ENCODE measurements around the gene C19orf38. TPM values are rescaled to one million over a fixed set of nuclear protein-coding genes. Genes with fewer than 3 reads are reported as not detected.
"Not testable (repeated sequence)": the region's sequence is repeated elsewhere in the genome, so short reads cannot be mapped to it uniquely, and the experiment has no call there.

C19orf38 gene
- polyA plus RNA-seq, 1 donor from 2014 or later: 6.5 TPM

DNA sequence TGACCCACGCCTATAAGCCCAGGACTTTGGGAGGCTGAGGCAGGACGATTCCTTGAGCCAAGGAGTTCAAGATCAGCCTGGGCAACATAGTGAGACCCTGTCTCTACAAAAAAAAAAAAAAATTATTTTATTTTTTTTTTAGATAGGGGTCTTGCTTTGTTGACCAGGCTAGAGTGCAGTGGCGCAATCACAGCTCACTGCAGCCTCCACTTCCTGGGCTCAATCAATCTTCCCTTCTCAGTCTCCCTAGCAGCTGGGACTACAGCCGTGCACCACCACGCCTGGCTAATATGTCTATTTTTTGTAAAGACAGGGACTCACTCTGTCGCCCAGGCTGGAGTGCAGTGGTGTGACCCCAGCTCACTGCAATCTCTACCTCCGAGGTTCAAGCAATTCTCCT is 4.7 kb downstream of the C19orf38 start:
- no peaks in the 10 kb centered on the region for H3K9me3 Mint-ChIP-seq
- H3K27ac Mint-ChIP-seq: no peak overlapping the region
- no peaks in the 10 kb centered on the region for H3K36me3 Mint-ChIP-seq
- H3K4me3 Mint-ChIP-seq: no peak overlapping the region
- peaks cover 0 to 2% (median 2%) of the 10 kb centered on the region in 3 donors for H3K4me1 Mint-ChIP-seq
- H3K27me3 Mint-ChIP-seq: peaks cover 12% of the 10 kb centered on the region

DNA sequence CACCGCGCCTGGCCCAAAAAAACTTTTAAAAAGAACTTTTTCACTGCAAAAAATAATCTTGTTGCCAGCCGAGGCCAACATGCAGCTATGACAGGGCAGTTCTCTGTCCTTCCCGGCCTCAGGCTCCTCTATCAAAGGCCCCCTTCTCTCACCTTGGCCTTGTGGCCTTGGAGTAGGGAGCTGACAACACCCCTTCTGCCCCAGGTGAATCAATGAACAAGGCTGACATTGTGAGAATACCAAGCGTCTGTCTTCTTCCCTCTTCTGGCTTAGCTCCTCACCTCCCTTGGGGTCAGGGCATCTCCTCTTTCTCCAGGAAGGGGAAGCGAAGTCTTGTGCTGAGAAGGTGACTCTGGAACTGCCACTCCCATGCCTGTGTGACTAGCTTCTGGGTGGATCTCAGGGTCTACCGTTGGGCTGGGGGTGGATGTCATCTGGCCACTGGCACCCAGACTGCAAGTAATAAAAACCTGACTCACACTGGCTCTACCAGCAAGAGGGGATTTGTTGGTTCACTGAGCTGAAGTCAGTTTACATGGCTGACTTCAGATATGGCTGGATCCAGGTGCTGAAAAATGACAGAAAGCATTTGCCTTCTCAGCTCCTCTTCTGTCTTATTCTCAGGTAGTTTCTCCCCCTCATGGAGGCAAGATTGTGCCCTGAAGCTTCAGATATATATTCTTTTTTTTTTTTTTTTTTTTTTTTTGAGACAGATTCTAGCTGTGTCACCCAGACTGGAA is 6.3 kb downstream of the C19orf38 start:
- no peak overlapping the region for H3K27ac Mint-ChIP-seq
- no peaks in the 10 kb centered on the region for H3K4me1 Mint-ChIP-seq
- H3K27me3 Mint-ChIP-seq: peaks cover 5% of the 10 kb centered on the region
- H3K36me3 Mint-ChIP-seq: no peaks in the 10 kb centered on the region
- no peaks in the 10 kb centered on the region for H3K9me3 Mint-ChIP-seq
- no peak overlapping the region for H3K4me3 Mint-ChIP-seq

DNA sequence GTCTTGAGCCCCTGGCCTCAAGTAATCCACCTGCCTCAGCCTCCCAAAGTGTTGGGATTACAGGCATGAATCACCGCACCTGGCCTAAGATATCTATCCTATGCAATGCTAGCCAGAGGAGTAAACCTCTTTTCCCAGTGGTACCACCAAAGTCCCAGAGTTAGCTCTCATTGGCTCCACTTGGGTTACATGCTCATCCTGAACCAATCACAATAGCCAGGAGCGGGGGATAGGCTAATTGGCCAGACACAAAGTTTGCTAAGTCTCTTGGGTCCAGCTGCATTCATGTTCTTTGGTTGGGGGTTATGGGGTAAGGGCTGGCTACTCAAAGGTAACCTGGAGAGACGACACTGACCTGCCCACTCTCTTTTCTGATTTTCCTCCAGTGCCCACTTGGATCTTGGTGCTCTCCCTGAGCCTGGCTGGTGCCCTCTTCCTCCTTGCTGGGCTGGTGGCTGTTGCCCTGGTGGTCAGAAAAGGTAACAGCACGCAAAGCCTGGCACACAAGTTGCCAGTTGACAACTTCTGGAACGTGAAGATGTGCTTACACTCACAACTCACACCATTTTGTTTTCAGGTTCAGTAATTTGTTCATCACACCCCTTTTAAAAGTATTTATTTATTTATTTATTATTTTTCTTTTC is 7.8 kb downstream of the C19orf38 start:
- H3K4me1 Mint-ChIP-seq: peaks cover 0 to under 1% (median under 1%) of the 10 kb centered on the region in 3 donors
- H3K9me3 Mint-ChIP-seq: no peaks in the 10 kb centered on the region
- no peak overlapping the region for H3K4me3 Mint-ChIP-seq
- H3K36me3 Mint-ChIP-seq: no peaks in the 10 kb centered on the region
- no peak overlapping the region for H3K27ac Mint-ChIP-seq
- H3K27me3 Mint-ChIP-seq: no peaks in the 10 kb centered on the region

DNA sequence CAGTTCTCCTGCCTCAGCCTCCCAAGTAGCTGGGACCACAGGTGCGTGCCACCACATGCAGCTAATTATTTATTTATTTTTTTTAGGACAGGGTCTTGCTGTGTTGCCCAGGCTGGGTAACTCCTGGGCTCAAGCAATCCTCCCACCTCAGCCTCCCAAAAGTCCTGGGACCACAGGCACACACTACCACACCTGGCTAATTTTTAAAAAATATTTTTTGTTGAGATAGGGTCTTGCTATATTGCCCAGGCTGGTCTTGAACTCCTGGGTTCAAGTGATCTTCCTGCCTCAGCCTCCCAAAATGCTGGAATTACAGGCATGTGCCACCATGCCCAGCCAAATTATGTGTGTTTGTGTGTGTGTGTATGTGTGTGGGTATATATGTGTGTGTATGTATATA is 8.7 kb downstream of the C19orf38 start:
- H3K27ac Mint-ChIP-seq, H3K36me3 Mint-ChIP-seq, H3K27me3 Mint-ChIP-seq, H3K4me3 Mint-ChIP-seq, H3K9me3 Mint-ChIP-seq, H3K4me1 Mint-ChIP-seq: not testable (repeated sequence)

DNA sequence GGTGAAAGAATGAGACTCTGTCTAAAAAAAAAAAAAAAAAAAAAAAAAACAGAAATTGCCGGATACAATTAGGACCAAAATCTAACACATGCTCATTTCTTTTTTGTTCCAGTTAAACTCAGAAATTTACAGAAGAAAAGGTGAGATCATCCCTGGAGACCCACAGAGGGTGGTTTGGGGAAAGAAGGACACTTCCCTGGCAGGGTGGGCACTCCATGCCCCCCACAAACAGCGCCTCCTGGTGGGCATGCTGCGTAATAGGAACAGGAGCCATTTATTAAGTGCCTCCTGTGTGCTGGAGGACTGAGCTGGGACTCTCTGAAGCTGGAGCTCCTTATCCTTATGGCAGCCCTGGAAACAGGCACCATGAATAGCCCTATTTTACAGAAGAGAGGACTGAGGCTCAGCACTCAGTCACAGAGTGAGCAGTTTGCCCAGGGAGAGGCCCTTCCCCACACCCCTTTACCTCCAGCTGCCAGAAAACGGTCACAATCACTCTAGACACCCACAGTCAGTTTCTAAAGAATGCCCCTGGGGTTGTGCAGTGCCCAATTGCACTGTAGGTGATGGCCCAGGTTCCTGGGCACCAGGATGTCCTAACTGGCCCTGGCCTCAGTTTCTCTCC is 10.1 kb downstream of the C19orf38 start:
- Mint-ChIP-seq H3K4me3 (peak overlapping the region in 1 of 4 donors; percentile 49), H3K27ac (peak overlapping the region; percentile 39 to 53 (median 50)), H3K36me3 (no peaks in the 10 kb centered on the region), H3K9me3 (no peaks in the 10 kb centered on the region), H3K27me3 (no peaks in the 10 kb centered on the region), H3K4me1 (peaks cover 3 to 5% (median 5%) of the 10 kb centered on the region in 3 donors)

DNA sequence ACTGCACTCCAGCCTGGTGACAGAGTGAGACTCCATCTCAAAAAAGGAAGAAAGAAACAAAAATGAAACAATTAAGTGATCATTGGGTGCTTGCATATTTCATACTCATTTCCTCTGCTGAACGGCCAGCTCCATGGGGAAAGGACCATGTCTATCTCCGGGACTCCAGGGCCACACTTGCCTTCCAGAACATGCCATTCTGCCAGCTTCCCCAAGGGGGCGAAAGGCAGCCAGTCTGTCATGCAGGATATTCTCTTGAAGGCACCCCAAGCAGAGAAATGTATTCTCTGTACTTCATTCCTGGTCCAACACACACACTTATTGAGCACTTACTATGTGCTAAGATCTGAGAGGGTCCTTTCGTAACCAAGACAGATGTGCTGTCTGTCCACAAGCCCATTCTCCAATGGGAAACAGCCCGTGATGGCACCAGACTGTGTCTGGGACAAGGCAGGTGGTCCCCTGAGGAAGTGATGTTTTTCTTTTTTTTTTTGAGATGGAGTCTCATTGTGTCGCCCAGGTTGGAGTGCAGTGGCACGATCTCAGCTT is 13.0 kb downstream of the C19orf38 start:
- Mint-ChIP-seq H3K4me3 (no peak overlapping the region), H3K36me3 (no peaks in the 10 kb centered on the region), H3K27ac (no peak overlapping the region), H3K9me3 (no peaks in the 10 kb centered on the region), H3K27me3 (no peaks in the 10 kb centered on the region), H3K4me1 (peaks cover 10 to 11% (median 11%) of the 10 kb centered on the region in 3 donors)

DNA sequence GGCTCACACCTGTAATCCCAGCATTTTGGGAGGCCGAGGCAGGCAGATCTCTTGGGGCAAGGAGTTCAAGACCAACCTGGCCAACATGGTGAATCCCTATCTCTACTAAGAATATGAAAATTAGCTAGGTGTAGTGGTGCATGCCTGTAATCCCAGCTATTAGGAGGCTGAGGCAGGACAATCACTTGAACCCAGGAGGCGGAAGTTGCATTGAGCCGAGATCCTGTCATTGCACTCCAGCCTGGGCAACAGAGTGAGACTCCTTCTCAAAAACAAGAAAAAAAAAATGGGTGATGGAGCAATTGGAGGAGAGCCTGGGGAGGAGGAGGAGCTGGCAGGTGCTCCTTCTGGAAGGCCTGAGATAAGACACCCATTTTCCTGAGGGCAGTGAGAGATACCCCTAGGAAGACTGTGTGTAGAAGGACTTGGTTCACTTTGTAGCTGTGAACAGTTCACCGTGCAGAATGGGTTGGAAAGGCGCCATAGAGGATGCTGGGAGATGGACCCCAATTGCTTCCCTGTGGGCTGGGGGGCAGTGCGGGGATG is 14.4 kb downstream of the C19orf38 start:
- Mint-ChIP-seq H3K27me3 (no peaks in the 10 kb centered on the region), H3K9me3 (no peaks in the 10 kb centered on the region), H3K27ac (peak overlapping the region in 1 of 3 donors; percentile 78), H3K4me1 (peaks cover 11 to 13% (median 11%) of the 10 kb centered on the region in 3 donors), H3K36me3 (no peaks in the 10 kb centered on the region), H3K4me3 (peak overlapping the region in 2 of 4 donors; percentile 20 to 34)

DNA sequence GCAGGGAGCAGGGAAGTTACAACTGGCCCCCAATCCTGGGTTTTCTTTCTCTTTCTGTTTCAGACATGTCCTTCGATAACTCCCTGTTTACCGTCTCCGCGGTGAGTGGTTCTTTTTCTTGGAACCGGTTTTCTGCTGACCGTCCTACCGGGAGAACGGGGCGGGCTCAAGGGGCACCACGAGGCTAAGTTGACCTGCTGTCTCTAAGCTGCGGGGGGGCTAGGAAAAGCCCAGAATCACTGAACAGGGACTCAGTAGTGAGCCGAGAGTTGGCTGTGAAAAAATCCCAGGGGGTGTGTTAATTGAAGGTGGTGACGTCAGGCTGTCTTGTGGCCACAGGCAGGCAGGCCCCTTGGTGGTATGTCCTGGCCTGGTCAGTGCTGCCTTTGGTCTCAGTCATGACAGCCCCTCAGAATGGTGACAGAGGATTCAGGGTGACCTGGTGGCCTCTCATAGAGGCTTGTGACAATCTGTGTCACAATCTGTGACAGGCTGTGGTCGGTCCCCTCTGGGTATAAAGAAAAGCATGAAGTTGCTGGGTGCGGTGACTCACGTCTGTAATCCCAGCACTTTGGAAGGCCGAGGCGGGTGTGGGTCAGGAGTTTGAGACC is 15.0 kb downstream of the C19orf38 start:
- peak overlapping the region in 2 of 4 donors; percentile 20 to 34 for H3K4me3 Mint-ChIP-seq
- peak overlapping the region in 1 of 3 donors; percentile 78 for H3K27ac Mint-ChIP-seq
- H3K27me3 Mint-ChIP-seq: no peaks in the 10 kb centered on the region
- no peaks in the 10 kb centered on the region for H3K36me3 Mint-ChIP-seq
- no peaks in the 10 kb centered on the region for H3K9me3 Mint-ChIP-seq
- H3K4me1 Mint-ChIP-seq: peaks cover 17 to 18% (median 17%) of the 10 kb centered on the region in 3 donors

DNA sequence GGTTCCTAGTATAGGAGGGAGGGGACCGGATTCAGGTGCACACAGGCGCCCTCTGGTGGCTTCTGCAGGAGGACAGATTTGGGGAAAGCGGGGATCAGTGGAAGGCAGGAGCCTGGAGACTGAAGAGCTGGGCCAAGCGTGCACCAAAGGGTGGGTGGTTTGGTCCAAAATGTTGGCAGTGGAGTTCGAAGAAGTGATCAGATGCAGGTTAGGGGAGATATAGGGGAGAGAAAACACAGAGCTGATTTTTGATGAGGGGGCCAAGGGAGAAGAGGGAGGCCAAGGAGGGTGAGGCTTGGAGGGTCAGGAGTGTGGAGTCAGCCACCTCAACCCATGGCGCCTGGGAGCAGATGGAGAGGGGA is 16.3 kb downstream of the C19orf38 start:
- peaks cover 18 to 22% (median 18%) of the 10 kb centered on the region in 3 donors for H3K4me1 Mint-ChIP-seq
- H3K4me3 Mint-ChIP-seq: peak overlapping the region in 3 of 4 donors; percentile 9 to 63 (median 10)
- no peaks in the 10 kb centered on the region for H3K27me3 Mint-ChIP-seq
- H3K9me3 Mint-ChIP-seq: no peaks in the 10 kb centered on the region
- no peaks in the 10 kb centered on the region for H3K36me3 Mint-ChIP-seq
- peak overlapping the region in 1 of 3 donors; percentile 86 for H3K27ac Mint-ChIP-seq

DNA sequence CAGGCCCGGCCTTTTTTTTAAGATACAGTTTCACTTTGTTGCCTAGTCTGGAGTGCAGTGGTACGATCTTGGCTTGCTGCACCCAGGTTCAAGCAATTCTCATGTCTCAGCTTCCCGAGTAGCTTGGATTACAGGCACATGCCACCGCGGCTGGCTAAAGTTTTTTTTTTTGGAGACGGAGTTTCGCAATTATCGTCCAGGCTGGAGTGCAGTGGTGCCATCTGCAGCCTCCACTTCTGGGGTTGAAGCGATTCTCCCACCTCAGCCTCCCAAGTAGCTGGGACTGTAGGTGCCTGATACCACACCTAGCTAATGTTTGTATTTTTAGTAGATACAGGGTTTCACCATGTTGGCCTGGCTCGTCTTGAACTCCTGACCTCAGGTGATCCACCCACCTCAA is 18.3 kb downstream of the C19orf38 start:
- Mint-ChIP-seq H3K9me3 (no peaks in the 10 kb centered on the region), H3K27me3 (no peaks in the 10 kb centered on the region), H3K36me3 (no peaks in the 10 kb centered on the region), H3K27ac (no peak overlapping the region), H3K4me3 (no peak overlapping the region), H3K4me1 (peaks cover 18 to 25% (median 18%) of the 10 kb centered on the region in 3 donors)

DNA sequence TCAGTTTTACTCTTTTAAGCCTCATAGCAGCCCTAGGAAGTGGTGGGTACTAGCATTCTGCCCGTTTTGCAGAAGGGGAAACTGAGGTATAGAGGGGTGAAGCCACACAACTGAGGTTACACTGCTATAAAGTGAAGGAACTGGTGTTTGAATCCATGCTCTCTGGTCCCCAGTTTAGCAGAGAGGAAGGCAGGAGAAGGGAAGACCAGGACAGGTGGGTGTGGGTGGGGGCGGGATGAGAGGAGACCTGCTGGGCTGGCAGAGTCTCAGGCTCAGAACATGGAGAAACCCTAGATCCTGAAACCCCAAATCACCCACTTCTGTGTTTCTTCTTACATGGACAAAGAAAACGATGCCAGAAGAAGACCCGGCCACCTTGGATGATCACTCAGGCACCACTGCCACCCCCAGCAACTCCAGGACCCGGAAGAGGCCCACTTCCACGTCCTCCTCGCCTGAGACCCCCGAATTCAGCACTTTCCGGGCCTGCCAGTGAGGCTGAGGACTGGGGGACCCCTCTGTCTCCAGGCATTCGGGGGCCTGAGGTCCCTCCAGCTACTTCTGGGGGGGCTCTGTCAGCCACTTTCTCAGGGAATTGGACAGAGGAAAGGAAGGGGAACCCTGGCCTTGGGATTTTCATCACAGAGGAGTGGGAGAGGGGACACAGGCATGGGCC is 20.8 kb downstream of the C19orf38 start:
- H3K4me1 Mint-ChIP-seq: peaks cover 20 to 32% (median 24%) of the 10 kb centered on the region in 3 donors
- no peaks in the 10 kb centered on the region for H3K9me3 Mint-ChIP-seq
- peaks cover 3% of the 10 kb centered on the region for H3K36me3 Mint-ChIP-seq
- H3K27ac Mint-ChIP-seq: peak overlapping the region; percentile 67 to 90 (median 83)
- no peaks in the 10 kb centered on the region for H3K27me3 Mint-ChIP-seq
- peak overlapping the region in 3 of 4 donors; percentile 66 to 80 (median 78) for H3K4me3 Mint-ChIP-seq

DNA sequence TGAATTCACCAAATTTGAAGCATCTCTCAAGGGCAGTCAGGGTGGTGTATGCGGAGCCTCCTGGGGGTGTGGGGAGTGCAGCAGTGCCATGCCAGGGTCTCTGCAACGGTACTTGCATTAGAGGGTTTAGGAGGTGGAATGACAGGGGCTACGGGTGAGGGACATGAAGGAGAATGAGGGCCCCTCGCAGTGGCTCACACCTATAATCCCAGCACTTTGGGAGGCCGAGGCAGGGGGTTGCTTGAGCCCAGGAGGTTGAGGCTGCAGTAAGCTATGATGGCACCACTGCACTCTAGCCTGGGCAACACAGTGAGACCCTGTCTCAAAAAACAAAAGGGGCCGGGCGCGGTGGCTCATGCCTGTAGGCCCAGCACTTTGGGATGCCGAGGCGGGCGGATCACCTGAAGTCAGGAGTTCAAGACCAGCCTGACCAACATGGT is 21.7 kb downstream of the C19orf38 start:
- peaks cover 16 to 27% (median 19%) of the 10 kb centered on the region in 3 donors for H3K4me1 Mint-ChIP-seq
- not testable (repeated sequence) for H3K9me3 Mint-ChIP-seq, H3K27me3 Mint-ChIP-seq, H3K36me3 Mint-ChIP-seq
- peak overlapping the region in 2 of 3 donors; percentile 62 to 89 for H3K27ac Mint-ChIP-seq
- peak overlapping the region in 3 of 4 donors; percentile 66 to 82 (median 71) for H3K4me3 Mint-ChIP-seq

DNA sequence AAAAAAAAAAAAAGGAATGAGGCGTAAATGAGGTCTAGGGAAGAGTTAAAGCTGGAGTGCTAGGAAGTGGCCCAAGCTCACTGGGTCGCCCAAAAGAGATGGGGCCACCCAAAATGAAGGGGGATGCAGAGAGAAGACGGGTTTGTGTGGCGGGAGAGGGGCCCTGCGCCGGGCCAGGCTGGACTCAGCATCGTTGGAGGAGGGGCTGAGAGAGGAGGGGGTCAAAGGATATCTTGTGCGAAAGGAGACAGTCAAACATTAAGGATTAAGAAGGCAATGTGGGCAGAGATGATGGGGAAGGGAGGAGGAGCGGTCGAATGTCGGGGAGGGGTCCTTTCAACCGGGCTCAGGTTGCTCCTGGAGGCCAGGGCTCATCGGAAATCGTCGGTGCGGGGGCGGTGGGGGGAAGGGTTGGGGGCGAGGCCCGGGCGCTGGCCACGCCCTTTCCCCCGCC is 22.3 kb downstream of the C19orf38 start:
- H3K36me3 Mint-ChIP-seq: peaks cover 4% of the 10 kb centered on the region
- peak overlapping the region; percentile 71 to 94 (median 82) for H3K4me3 Mint-ChIP-seq
- no peaks in the 10 kb centered on the region for H3K27me3 Mint-ChIP-seq
- no peaks in the 10 kb centered on the region for H3K9me3 Mint-ChIP-seq
- peak overlapping the region; percentile 57 to 92 (median 86) for H3K27ac Mint-ChIP-seq
- H3K4me1 Mint-ChIP-seq: peaks cover 16 to 27% (median 19%) of the 10 kb centered on the region in 3 donors
